ENCODE data around the gene TVP23C.
A peak's percentile ranks its signal among the peaks of the same experiment; 100 is the strongest.
"Not testable (repeated sequence)": the region's sequence is repeated elsewhere in the genome, so short reads cannot be mapped to it uniquely, and the experiment has no call there.

Gene TVP23C

DNA sequence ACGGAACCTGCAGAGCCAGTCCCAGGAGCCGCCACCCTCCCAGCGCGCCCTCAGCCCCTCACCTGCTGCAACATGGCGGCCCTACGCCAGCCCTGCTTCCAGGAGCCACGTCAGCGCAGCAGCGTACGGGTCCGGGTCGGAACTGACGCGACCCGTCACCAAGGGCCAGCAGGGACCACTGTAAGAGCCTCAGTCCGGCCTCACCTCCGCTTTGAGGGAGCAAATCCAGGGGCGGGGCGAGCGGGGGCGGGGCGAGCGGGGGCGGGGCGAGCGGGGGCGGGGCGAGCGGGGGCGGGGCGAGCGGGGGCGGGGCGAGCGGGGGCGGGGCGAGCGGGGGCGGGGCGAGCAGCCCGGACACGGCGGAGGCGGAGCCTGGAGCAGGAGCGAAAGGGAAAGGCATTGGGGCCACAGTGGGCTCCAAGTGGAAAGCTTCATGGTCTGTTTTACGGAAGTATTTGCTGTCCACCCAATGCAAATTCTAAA lies at the start of gene TVP23C:
TSS of gene TVP23C (minus strand) at position 109 of the 483 bp plus-strand sequence. CDS start at position 74, 35 bp downstream.
- DNase-seq: peak in 52 of 56 donors; percentile 7 to 80 (median 52)

DNA sequence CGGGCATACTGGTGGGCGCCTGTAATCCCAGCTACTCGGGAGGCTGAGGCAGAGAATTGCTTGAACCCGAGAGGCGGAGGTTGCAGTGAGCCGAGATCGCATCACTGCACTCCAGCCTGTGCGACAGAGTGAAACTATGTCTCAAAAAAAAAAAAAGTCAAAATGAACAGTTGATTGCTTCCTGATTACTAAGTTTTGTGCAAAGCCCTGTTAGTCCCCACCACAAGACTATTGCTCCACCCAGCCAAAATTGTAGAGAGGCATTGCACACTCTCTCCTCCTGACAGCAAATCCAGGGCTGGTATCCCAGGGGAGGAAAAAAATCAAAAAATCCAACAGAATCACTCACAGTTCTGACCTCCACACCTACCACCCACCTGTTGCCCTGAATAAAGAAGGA lies 29.7 kb upstream of the TVP23C start:
- DNase-seq: not testable (repeated sequence)

- DNase-seq: not testable (repeated sequence)
These were observed 28.7 kb upstream of the TVP23C start for GRCh38 chr17:15591986-15592385.

DNA sequence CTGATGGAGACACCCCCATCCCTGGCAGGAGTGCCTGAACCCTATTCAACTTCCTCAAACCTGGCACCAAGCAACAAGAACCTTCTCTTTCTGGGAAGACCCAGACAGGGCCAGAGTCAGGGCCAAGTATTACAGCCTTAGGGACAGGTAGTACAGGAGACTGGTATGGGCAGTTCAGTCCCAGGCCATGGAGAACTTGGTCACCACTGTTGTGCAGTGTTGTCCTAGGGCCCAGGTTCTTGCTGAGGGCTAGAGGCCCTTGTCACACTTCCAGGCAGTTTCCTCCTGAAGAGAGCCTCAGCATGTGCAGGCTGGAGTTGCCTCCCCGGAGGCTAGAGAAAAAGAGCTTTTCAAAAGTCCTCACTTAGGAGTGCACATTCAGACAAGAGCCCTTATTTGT lies 27.6 kb upstream of the TVP23C start:
- not testable (repeated sequence) for DNase-seq

DNA sequence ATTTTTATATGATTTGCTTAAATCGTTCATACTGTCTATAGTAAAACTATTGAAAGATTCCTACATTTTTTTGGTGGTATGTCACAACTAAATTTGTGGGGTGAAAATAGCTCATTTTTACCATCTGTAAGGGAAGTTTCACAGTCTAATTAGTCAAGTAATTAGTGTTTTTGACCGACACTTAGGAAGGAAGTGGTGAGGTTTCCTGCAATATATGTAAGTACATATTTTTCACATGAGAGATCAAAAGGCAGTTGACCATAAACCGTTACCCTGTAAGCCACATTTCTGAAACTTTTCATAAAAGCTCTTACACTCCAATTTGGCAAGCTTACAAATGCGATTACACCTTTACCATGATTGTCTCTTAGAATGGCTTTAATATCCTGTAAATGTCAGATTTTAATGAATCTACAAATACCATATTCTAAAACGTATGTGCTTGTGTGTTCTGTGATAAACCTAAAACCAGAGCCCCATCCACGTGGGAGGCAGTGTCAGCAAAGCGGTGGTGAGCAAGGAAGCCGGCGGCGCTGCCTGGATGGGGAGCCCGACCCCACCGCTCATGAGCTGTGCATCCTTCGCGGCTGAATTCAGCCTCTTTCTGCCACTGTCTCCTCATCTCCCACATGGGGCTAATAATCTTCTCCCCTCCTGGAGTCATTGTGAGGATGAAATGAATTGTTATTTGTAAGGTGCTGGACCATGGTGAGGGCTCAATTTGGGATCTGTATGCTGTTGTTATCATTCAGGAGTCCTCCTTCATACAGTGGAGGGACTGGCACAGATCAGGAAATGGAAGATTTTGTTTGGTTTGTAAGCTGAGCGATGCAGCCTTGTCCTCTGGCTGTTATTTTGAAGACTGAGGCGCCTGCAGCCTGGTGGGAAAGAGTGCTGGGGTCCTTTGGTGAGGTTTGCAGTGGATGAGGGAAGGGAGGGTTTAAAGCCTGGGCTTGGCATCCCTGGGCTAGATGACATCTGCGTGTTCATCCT lies 26.6 kb upstream of the TVP23C start:
- DNase-seq: not testable (repeated sequence)

DNA sequence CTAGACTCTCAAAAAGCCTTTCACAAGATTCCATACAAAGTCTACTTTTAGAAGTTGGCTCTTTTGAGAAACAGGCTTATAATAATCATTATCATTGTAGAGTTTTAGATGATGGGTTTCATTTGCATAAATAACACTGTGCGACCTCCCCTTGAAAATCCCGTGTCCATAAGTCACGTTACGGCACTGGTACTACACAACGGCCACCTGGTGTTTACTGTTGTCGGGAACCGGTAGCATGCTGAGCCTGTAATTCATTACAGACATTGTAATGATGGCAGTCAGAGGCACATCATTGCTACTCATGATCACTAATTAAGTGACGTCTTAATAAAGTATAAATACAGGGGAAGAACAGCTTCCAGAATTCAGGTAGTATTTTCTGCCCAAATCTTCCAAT lies 24.7 kb upstream of the TVP23C start:
- not testable (repeated sequence) for DNase-seq

GRCh38 chr17:15583313-15583712 lies 20.0 kb upstream of the TVP23C start:
- DNase-seq: not testable (repeated sequence)

DNA sequence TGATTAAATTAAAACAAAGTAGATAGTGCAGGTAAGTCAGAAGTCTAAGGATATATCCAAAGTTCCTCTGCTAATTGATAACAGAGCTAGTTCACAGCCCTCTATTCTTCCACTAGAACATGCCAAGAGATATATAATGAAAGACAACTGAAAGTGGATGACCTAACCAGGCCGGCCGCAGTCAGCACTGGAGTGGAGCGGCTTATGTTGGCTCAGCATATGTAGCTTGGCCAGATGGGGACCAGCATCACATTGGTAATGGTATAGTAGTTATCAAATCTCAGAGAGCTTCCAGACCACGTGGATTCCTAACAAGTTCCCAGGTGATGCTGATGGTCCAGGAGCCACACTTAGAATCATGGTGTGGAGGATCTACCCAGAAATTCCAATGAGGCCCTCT lies 18.2 kb upstream of the TVP23C start:
- DNase-seq: not testable (repeated sequence)

GRCh38 chr17:15576848-15577247 lies 13.6 kb upstream of the TVP23C start:
- not testable (repeated sequence) for DNase-seq

- not testable (repeated sequence) for DNase-seq
These were observed 11.4 kb upstream of the TVP23C start for GRCh38 chr17:15574660-15575059.

- DNase-seq: peak in 2 of 56 donors; percentile 4 to 41
These were observed 10.6 kb upstream of the TVP23C start for GRCh38 chr17:15573870-15574269.

DNA sequence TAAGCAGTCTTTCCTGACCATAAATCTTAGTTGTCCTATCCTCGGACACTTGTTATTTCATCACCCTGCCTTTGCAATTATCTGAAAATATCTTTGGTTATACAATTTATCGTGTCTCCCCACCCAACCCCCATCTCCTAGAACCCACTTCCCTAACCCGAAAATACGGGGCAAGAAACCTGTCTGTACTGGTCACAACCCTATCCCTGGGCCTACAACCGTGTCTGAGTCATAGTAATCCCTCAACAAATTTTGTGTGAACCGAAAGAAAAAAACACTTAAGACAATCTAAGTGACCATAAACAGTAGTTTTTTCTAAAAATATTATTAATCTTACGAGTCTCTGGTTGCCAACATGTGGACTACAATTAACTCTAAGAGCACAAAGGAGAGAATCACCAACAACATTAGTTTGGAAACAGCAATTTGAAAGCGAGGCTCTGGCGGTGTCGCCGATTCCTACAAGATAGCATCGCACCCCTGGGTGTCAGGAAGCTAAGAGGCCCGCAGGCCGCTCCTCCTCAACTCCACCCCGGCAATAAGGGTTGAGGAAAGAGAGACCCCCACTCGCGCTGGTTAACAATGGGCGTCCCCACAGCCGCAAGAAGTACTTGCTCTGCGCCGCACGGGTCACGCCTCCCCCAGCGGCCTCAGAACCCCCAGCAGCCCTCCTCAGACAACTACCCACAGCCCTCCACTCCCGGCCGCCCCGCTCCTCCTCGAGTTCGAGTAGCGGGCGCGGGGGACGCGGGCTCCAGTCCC lies 489 bp downstream of the TVP23C start:
- DNase-seq: not testable (repeated sequence)

DNA sequence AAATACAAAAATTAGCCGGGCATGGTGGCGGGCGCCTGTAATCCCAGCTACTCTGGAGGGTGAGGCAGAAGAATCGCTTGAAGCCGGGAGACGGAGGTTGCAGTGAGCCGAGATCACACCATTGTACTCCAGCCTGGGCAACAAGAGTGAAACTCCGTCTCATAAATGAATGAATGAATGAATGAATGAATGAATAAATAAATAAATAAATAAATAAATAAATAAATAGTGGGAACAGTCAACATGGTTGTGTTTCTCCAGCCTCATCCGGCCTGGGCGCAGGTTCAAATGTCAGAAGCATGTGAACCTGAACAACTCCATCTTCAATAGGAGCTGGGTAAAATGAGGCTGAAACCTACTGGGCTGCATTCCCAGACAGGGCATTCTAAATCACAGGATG lies 1.8 kb downstream of the TVP23C start:
- not testable (repeated sequence) for DNase-seq

DNA sequence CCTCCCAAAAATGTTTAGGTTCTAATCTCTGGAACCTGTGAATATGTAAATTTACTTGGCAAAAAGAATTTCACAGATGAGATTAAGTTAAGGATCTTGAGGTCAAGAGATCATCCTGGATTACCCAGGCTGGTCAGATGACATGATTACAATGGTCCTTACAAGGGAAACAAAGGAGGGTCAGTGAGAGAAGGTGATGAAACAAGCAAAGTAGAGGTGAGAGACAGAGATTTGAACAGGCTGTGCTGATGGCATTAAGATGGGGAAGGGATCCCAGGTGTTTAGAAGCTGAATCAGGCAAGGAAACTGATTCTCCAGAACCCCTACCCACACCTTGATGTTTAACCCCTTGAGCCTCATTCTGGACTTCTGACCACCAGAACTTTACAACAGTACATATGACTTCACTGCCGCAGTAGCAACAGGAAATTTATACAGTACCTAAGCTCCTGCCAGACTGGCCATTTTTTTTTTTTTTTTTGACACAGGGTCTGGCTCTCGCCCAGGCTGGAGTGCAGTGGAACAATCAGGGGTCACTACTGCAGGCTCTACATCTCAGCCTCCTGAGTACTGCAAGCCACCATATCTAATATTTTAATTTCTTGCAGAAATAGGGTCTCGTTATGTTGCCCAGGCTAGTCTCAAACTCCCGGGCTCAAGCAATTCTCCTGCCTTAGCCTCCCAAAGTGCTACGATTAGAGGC lies 4.7 kb downstream of the TVP23C start:
- not testable (repeated sequence) for DNase-seq

DNA sequence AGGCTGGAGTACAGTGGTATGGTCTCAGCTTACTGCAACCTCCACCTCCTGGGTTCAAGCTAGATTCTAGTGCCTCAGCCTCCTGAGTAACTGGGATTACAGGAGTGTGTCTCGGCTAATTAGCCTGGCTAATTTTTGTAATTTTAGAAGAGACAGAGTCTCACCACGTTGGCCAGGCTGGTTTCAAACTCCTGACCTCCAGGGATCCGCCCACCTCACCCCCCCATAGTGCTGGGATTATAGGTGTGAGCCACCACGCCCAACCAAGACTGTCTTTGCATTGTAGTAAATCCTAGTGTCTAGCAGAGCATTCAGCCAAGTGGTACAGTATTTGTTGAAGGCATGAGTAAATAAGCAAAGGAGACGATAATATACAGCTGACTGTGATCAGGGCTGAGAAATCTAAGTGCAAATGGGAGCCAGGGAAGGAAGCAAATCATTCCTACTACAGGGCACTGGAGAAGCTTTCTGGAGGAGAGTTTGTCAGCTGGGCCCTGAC lies 5.9 kb downstream of the TVP23C start:
- DNase-seq: not testable (repeated sequence)

GRCh38 chr17:15552932-15553331 lies 10.4 kb downstream of the TVP23C start:
- DNase-seq: not testable (repeated sequence)

DNA sequence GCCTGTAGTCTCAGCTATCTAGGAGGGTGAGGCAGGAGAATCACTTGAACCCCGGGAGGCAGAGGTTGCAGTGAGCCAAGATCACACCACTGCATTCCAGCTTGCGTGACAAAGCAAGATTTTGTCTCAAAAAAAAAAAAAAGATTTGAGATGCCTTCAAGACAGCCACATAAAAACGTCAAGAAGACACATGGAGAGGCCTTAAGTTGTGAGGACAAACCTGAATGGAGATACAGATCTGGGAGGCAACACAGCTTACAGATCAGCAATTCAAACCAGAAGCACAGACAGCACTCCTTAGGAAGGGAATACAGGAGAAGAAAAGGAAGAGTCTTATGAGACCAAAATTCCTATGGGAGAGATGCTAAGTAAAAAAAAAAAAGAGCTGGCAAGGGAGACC lies 13.7 kb downstream of the TVP23C start:
- not testable (repeated sequence) for DNase-seq

DNA sequence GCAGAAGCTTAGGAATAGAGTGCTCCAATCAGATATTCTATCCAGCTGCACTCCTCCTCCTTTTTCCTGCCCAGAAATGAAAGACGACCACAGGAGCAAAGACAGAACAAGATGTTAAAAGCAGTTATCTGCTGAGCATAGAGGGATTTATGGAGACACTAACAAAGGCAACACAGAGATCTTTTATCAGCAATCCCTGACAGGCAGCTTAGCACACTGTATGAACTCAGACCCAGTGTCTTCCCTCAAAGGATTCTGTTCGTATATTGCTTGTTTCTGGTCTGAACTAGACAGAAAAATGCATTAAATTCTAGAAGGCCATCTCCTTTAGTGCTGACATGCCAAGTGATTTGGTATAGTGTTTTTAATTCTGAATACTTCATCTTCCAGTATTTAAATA lies 16.7 kb downstream of the TVP23C start:
- DNase-seq: not testable (repeated sequence)

DNA sequence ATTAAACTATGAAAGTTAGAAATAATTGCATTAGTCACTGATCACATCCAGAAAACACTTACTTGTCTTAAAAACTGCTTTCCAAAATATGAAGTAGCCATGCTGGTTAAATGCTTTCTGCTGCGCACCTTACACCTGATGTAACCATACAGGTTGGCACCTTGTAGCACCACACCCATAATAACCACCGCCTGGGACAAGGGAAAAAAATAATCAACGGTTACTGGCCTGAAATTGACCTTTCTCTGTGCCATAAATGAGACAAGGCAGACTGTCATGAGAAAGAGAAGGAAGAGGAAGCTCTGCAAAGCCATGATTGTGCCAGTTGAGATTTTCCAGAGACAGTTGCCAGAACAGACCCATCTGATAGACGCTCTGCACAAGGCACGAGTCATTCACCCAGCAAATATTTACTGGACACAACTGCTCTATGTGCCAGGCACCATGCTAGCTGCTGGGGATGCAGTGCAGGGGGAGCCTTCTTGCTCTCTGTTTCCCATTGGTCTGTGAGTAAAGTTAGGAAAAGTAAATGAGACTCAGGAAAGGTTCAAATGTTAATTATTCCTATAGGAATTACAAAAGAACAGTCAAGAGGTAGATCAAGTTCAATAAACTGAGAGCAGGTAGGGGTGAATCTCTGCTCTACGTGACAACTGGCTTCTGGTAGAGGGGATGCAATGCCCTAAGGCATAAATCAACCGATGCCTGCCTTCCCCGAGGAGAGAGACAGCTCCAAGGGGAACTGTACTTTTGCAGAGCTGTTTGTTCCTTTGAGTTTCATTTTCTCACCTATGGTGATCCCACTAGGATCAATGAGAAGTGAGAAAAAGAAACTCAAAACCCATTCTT lies 22.7 kb downstream of the TVP23C start:
- peak in 1 of 56 donors; percentile 4 for DNase-seq

GRCh38 chr17:15533122-15533521 lies 30.2 kb downstream of the TVP23C start:
- DNase-seq: not testable (repeated sequence)
